Vagina (tissue), 2 donors: ENCODE results near the gene TTC28. TPM values are rescaled to one million over a fixed set of nuclear protein-coding genes. Genes with fewer than 3 reads are reported as not detected.

ENCODE experiments used
- DNase-seq, 2 donors: peaks; one replicate each; pipeline ENCODE4 v3.0.0-alpha.2; 2017; ENCODE audit errors: extremely low spot score in 2 of 2
- H3K27ac ChIP-seq: fragments of 200-600 bp; sonication (generic); one replicate; pipeline ENCODE4 v1.5.1; 2019
- H3K27me3 ChIP-seq: fragments of 200-600 bp; sonication (generic); one replicate; pipeline ENCODE4 v1.5.1; 2019
- H3K36me3 ChIP-seq, 2 donors: fragments of 200-600 bp; sonication (generic); one replicate each; pipeline ENCODE4 v1.5.1; 2017 to 2019
- H3K4me1 ChIP-seq: fragments of 200-600 bp; sonication (generic); one replicate; pipeline ENCODE4 v1.5.1; 2019
- H3K4me3 ChIP-seq, 2 donors: fragments of 200-600 bp; sonication (generic); 1 replicate in 1 of 2; 2 replicates in 1 of 2; pipeline ENCODE4 v1.5.1; 2016 to 2019
- H3K9me3 ChIP-seq: fragments of 200-600 bp; sonication (generic); one replicate; pipeline ENCODE4 v1.5.1; 2019
- CTCF ChIP-seq, 3 experiments: fragments of 450-650 bp in 2 of 3; fragments of 200-600 bp in 1 of 3; sonication (generic) in 1 of 3; IDR thresholded peaks; one replicate each; pipeline ENCODE4 v1.5.1; 2017 to 2019; ENCODE audit warnings: antibody characterized with exemption in 3 of 3, mild to moderate bottlenecking in 2 of 3, moderate library complexity in 2 of 3
- POLR2A ChIP-seq, 2 donors: fragments of 450-650 bp; IDR thresholded peaks; one replicate each; pipeline ENCODE4 v1.6.1; 2017; ENCODE audit warnings: antibody characterized with exemption in 2 of 2, mild to moderate bottlenecking in 2 of 2, moderate library complexity in 2 of 2
- POLR2AphosphoS5 ChIP-seq, 2 donors: sonication (generic); formaldehyde crosslinking; IDR thresholded peaks; one replicate each; pipeline ENCODE4 v1.9.0; 2017; ENCODE audit warnings: antibody characterized with exemption in 2 of 2, mild to moderate bottlenecking in 2 of 2, low read depth in 1 of 2; ENCODE audit not compliant: insufficient read depth in 1 of 2
- intact Hi-C: fragments of 100-400 bp; cut with DNase I; formaldehyde crosslinking; loops from one replicate; pipeline ENCODE4 v1.15.1; 2023
- total RNA-seq: library from RNA; depleted of rRNA; stranded (reverse); fragments of >200 nt; gene quantifications from one replicate; pipeline ENCODE4 v1.2.3, GENCODE V29; 2016

Gene TTC28
- total RNA-seq, 1 donor from 2014 or later, result 41.7 TPM

DNA sequence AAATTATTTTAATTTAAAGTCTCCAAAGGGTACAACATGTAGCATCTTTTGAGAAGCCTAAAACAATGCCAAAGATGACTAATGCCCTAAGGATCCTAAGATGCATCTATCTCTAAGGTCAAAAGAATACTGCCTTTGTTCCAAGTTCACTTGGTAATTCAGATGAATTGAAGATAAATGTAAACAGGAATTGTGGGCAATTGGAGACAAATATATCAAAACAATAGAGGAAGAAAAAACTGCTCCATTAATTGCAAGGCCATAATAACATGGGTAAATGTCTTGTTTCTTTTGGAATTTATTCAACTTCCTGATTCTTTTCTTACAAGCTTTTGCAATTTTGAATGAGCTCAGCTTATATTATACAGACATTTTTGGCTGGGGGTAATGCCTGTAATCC is 338.6 kb downstream of the TTC28 start:
- no peak for DNase-seq
- no peak overlapping the region for H3K27ac ChIP-seq
- peaks cover 23% of the 10 kb centered on the region for H3K4me1 ChIP-seq

GRCh38 chr22:28333088-28333487 is 346.6 kb downstream of the TTC28 start:
- DNase-seq, result no peak
- Histone ChIP-seq H3K27ac (no peak overlapping the region), H3K9me3 (no peaks in the 10 kb centered on the region), H3K4me1 (no peaks in the 10 kb centered on the region), H3K4me3 (no peak overlapping the region), H3K27me3 (no peaks in the 10 kb centered on the region), H3K36me3 (no peaks in the 10 kb centered on the region)
- intact Hi-C loops, result no loop called here
- no peak for TF ChIP-seq POLR2AphosphoS5 (IDR thresholded peaks at IDR 0.05; ENCODE audit: insufficient read depth in 1 of 2, low read depth in 1 of 2)
- no peak for TF ChIP-seq POLR2A (IDR thresholded peaks at IDR 0.05)
- TF ChIP-seq CTCF (IDR thresholded peaks at IDR 0.05), result no peak

More for the DNA sequence above, 338.6 kb downstream of the TTC28 start:
- no peak for TF ChIP-seq POLR2A (IDR thresholded peaks at IDR 0.05)
- TF ChIP-seq CTCF (IDR thresholded peaks at IDR 0.05), result no peak
- TF ChIP-seq POLR2AphosphoS5 (IDR thresholded peaks at IDR 0.05; ENCODE audit: insufficient read depth in 1 of 2, low read depth in 1 of 2), result no peak
- Histone ChIP-seq H3K4me3 (no peak overlapping the region), H3K27me3 (no peaks in the 10 kb centered on the region), H3K36me3 (no peaks in the 10 kb centered on the region), H3K9me3 (no peaks in the 10 kb centered on the region)
- intact Hi-C loops, result no loop called here

GRCh38 chr22:28332410-28332809 is 347.2 kb downstream of the TTC28 start:
- TF ChIP-seq POLR2A (IDR thresholded peaks at IDR 0.05) (no peak), POLR2AphosphoS5 (IDR thresholded peaks at IDR 0.05; ENCODE audit: insufficient read depth in 1 of 2, low read depth in 1 of 2) (no peak), CTCF (IDR thresholded peaks at IDR 0.05) (no peak)
- Histone ChIP-seq H3K4me1 (no peaks in the 10 kb centered on the region), H3K9me3 (no peaks in the 10 kb centered on the region), H3K4me3 (no peak overlapping the region), H3K36me3 (no peaks in the 10 kb centered on the region), H3K27me3 (no peaks in the 10 kb centered on the region), H3K27ac (no peak overlapping the region)
- no peak for DNase-seq
- intact Hi-C loops, result no loop called here

DNA sequence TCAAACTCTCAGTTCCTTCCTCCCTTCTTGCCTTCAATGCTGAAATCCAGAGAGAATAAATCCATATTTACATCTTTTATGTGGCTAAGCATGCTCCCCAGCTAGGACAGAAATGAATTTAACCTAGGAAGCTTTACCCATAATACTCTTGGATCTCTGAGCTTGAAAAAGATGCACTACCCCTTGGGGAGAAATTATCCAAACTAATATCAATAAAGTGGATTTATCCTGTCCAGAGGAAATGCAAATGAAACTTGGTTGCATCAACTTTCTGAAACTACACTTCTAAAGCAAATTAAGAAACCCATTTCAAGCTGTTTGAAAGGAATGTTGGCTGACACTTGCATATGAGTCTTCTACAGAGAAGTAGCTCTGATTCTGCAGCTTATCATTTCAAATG is 347.9 kb downstream of the TTC28 start:
- intact Hi-C loops, result no loop called here
- Histone ChIP-seq H3K4me1 (no peaks in the 10 kb centered on the region), H3K36me3 (no peaks in the 10 kb centered on the region)

More for the DNA sequence above, 347.9 kb downstream of the TTC28 start:
- Histone ChIP-seq H3K27ac (no peak overlapping the region), H3K27me3 (no peaks in the 10 kb centered on the region), H3K9me3 (no peaks in the 10 kb centered on the region), H3K4me3 (no peak overlapping the region)
- no peak for TF ChIP-seq POLR2A (IDR thresholded peaks at IDR 0.05)
- TF ChIP-seq POLR2AphosphoS5 (IDR thresholded peaks at IDR 0.05; ENCODE audit: insufficient read depth in 1 of 2, low read depth in 1 of 2), result no peak
- TF ChIP-seq CTCF (IDR thresholded peaks at IDR 0.05), result no peak
- DNase-seq, result no peak
